GM18517 (cell line): ENCODE data around the gene PACS1.

Source experiments
- ATAC-seq: cut with Tn5 transposase; IDR thresholded peaks from one replicate; pipeline ENCODE4 v1.9.1; 2021; ENCODE audit warnings: mild to moderate bottlenecking, moderate library complexity; ENCODE audit not compliant: unreplicated experiment

PACS1 gene

DNA sequence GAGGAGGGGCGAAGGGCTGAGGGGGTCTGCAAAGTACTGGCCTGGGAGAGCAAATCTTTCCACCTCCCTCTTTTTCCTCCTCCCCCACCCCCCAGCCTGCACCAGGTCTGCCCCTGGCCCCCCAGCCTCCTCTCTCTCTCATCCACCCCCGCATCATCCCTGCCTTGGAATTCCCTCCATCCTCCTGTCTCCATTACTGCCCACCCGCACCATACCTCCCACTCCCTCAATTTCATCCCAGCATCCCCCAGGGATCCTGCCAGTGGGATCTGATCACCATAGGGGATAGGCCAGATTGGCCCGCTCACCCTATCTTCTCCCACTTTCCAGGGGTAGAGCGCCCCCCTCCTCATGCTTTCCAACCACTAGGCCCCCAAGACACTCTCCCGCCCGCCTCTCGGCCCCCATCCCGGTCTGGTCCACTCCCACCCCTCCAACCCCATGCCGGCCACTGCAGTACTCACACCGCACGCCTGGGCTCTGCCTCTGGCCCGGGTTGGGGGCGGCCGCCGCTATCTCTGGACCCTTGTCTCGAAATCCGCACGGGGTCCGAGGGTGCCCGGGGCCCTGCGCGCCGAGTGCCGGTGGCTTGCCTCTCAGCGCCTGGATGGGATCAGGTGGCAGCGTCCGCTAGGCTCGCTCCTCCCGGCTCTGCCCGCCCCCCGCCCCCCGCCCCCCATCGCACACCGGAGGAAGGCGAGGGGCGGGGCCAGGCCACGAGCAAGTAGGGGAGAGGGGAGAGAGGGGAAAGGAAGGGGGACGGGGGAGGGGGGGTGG lies 21.3 kb upstream of the PACS1 start, which contains the start of gene GAL3ST3:
TSS of gene GAL3ST3 (minus strand) at position 615 of the 777 bp plus-strand sequence. CDS start 3,746 bp downstream, outside the sequence.
- no peak for ATAC-seq

DNA sequence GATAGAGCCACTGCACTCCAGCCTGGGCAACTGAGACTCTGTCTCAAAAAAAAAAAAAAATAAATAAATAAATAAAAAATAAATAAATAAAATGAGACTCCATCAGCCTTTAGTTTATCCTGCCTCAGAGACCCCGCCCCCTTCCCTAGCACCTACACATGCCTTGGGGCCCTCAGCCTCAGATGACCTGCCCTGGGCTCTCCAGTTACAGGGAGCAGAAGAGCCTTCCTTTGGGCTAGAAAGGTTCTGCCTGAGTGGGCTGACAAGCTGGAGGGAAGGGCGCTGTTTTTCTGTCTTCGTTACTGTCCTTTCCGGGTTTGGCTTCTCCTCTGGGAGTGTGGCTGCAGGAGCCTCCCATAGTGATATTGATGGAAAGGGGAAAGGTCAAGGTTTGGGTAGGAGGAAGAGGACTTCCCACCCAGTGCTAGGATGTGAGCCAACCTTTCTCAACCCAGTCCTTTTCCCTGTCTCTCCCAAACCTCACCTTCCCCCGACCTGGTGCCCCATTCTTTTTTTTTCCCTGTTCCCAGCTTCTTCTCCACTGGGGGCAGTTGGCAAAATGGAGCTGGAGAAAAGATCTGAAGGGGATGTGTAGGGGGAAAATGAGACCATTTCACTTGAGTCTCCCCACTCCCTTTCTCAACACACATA lies 19.4 kb upstream of the PACS1 start:
- no peak for ATAC-seq

- no peak for ATAC-seq
These were observed 18.7 kb upstream of the PACS1 start for GRCh38 chr11:66051371-66051765.

DNA sequence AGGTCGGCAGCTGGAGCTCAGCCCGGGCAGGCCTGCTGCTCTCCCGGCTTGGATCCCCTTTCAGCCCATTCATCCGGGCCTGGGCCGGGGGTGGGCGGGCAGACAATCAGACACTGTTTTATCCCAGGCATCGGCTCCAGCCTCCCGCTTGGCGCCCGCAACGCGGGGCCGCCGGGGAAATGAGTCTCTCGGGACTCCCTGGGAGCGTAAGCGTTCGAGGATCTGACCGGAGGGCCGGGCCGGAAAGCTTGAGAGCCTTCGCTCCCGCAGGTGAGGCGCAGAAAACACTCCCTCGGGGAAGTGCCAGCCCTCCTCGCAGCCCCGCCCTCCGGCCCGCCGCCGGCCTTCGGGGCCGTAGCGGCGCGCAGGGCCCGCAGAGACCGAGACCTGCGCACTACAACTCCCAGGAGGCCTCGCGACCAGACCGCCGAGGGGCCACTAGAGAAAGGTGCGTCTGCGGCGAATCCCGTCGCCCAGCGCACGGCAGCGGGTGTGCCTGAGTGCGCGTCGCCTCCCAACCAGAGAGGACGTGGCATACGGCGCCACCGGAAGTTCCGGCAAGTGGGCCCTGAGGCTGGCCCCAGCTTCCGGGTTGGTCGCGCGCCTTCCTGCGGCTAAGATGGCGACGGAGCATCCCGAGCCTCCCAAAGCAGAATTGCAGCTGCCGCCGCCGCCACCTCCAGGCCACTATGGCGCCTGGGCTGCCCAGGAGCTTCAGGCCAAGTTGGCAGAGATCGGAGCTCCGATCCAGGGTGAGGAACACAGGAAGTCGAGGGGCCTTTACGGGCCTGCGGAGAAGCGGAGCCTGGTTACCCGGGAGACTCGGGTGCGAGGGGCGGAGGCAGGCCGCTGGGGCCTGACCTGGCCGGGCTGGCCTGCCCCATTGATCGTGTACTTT lies 18.1 kb upstream of the PACS1 start, which contains the start of gene SF3B2:
TSS of gene SF3B2 (plus strand) at position 599 of the 898 bp plus-strand sequence. CDS start at position 620, 21 bp downstream.
- ATAC-seq, result peak; percentile 91

DNA sequence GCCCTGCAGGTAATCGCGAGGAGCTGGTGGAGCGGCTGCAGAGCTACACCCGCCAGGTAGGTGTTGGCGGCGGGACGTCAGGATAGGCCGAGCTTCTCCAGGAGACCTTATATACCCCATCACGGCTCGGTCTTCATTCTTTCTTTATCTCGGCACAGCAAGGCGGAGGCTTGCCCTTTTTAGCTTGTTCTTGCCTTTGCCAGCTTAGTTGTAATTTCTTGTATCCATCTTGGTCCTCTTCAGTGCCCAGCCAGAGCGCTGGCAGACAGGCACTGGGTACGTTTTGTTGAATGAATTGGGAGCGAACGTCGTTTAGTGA lies 17.4 kb upstream of the PACS1 start:
- ATAC-seq, result no peak

DNA sequence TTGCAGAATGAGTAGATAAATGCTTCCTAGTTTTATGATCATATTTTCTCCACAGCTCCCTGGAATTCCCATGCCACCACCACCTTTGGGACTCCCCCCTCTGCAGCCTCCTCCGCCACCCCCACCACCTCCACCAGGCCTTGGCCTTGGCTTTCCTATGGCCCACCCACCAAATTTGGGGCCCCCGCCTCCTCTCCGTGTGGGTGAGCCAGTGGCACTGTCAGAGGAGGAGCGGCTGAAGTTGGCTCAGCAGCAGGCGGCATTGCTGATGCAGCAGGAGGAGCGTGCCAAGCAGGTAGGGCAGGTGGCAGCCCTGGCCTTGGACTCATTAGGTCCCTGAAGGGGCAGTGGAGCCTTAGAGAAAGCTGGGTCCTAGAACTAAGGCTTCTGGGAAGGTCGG lies 15.1 kb upstream of the PACS1 start:
- no peak for ATAC-seq

DNA sequence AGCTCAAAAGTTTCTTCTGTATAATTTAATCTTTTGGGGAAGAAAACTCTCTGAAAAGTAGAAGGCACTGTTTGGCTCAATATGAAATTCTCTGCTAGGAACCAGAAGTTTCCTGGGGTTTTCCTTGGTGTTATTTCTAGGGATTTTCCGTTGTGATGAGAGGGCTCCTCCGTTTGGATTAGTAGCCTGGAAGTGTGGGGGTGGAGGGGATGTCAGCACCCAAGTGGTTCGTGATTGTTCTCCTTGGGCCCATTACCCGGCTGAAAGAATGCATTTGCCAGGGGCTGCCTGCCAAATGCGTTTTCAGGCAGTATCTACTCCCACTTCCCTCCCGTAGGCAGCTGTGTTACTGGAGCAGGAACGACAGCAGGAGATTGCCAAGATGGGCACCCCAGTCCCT lies 13.6 kb upstream of the PACS1 start:
- ATAC-seq, result no peak

DNA sequence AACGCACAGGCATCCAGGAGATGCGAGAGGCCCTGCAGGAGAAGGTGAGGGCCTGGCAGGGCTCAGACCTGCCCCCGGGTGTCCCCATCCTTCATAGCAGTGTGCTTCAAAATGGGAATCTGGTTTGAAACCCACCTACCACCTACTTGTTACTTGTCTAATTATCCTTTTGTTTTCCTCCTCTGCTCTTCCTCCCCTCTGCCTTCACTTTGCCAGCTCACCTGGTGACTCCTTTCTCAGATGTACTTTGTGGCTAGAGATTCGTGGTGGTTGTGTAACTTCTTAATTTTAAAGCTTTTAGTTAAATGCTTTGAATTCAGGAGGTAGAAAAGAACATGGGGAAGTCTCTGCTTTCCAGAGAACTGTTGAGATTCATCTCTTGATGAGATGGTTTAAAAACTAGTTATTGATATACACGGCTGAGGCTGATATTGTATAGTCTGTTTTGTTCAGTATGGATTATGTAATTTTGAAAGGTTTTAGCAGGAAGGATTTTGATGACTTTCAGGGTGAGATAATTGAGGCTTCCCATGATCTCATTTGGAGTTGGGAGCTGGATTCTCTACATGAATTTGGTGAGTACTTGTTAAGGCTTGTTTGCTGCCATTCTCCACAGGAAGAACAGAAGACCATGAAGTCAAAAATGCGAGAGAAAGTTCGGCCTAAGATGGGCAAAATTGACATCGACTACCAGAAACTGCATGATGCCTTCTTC lies 9.9 kb upstream of the PACS1 start:
- no peak for ATAC-seq

- no peak for ATAC-seq
These were observed 8.8 kb upstream of the PACS1 start for GRCh38 chr11:66061268-66061667.

- ATAC-seq, result no peak
These were observed 7.7 kb upstream of the PACS1 start for GRCh38 chr11:66062408-66062807.

DNA sequence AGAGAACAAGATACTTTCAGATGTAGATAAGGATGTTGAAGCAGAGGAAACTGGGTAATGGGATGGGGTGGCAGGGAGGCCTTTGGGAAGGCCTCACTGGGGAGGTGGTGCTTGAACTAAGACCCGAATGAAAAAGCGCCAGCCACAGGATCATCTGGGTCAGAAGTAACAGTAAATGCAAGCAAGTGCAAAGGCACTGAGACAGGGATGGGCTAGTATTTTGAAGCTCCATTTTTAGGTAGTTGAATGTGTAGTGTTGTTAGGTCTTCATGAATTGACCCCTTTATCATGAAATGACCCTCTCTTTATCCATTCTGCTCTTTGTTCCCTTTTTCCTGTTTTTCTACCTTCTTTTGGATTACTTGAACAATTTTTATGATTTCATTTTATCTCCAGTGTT lies 6.2 kb upstream of the PACS1 start:
- no peak for ATAC-seq

DNA sequence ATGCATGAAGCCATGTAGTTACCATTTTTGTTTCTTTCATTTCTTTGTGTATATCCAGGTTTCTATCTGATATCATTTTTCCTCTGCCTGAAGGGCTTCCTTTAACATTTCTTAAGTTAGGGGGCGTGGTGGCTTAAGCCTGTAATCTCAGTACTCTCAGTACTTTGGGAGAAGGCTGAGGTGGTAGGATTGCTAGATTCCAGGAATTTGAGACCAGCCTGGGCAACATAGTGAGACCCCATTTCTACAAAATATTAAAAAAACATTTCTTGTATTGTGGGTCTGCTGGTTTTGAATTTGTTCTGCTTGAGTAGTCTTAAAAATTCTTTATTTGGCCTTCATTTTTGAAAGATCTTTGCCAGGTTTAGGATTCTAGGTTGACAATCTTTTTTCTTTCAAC lies 5.5 kb upstream of the PACS1 start:
- no peak for ATAC-seq

- no peak for ATAC-seq
These were observed 3.3 kb upstream of the PACS1 start for GRCh38 chr11:66066751-66067150.

DNA sequence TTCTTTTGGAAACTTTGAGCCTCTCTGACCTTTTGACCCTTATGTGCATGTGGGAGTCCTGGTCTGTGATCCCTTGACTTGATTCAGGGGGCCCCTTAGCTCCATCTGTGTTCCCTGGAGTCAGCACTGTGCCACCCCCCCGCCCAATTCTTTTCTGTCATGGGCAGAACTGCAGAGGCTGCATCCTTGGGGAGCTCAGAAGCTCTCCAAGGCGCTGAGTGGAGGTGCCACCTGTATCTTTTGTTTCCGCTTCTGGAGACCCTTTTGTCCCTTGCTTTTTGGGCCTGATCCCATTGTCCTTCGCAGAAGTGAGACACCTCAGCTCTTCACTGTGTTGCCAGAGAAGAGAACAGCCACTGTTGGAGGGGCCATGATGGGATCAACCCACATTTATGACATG lies 2.4 kb upstream of the PACS1 start:
- ATAC-seq, result no peak

- no peak for ATAC-seq
These were observed 1.8 kb upstream of the PACS1 start for GRCh38 chr11:66068154-66068821.

DNA sequence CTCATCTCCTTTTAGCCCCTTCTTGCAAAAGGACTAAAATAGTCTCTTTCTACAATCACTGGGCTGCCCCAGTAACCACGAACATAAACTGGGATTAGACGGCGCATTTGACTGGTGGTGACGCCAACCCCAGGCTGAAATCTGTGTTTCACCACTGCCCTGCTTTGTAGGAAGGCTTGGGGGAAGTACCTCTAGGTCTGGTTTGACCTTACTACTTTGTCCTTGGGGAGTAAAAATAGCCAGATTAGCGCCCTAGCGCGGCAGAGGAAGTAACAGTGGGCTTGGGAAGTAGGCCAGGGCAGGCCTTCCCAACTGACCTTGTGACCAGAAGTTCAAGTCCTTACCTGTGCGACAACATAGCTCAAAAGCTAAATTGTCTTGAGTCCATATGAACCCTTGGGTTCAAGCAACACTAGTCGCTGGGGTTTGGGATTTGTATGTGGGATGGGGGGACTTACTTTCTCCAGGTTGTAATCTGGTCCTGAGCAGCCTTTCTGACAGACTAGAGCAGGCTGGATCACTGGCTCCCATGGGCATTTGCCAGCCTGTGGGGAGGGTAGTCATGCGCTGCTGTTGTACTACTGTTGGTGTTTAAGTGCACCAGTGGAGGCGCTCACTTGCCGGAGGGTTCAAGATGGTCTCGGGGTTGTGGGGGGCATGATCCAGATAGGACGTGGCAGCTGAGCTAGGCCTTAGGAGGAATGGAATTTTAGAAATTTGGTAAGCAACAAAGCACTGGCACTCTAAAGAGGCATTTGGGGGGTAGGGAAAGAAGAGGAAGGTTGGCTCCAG lies 953 bp upstream of the PACS1 start:
- ATAC-seq, result no peak

DNA sequence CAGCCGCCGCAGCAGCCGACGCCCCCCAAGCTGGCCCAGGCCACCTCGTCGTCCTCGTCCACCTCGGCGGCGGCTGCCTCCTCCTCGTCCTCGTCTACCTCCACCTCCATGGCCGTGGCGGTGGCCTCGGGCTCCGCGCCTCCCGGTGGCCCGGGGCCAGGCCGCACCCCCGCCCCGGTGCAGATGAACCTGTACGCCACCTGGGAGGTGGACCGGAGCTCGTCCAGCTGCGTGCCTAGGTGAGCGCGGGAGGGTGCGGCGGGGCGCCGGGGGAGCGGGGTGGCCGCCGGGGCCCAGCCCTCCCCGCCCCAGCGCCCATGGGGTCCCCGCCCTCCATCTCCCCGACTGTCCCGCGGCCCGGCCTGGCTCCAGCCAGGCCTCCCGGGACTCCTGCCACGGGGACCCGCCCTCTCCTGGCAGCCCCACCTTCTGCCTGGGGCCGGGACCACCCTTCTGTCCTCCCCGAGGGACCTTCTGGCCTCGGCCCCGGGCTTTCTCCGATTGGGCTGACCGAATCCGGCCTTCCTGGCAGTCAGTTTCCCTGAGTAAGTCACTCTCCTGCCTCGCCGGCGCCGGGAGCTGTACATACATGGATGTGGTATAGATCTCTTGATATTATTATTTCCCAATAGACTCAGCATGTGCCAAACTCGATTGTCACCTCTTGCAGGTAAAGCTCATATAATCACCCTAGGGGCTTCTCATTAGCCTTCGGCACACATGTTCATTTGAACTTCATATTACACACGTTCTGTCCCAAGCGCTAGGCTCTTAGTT lies 720 bp downstream of the PACS1 start:
- ATAC-seq, result no peak

GRCh38 chr11:66071381-66071801 lies 1.3 kb downstream of the PACS1 start:
- no peak for ATAC-seq

DNA sequence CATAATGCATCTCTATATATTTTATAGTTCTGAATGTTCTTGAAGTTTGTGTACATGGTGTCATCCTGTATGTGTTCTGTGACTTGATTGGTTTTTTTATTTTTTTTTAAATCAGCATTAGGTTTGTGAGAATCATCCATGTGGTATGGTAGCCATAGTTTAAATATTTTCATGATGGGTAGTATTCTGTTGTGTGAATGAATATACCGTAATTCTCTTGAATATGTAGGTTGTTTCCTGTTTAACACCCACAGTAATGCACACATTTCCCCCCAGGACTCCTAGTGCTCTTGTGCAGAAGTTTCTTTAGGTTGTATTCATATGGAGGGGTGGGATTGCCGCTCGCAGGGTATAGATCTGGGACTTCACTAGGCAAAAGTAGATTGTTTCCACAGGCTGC lies 2.0 kb downstream of the PACS1 start:
- no peak for ATAC-seq
